AG04450 (cell line): ENCODE results near the gene PTGFRN. TPM values are rescaled to one million over a fixed set of nuclear protein-coding genes. Genes with fewer than 3 reads are reported as not detected.

Source experiments
- CTCF ChIA-PET: fragments of 300-600, 350-600 bp; formaldehyde crosslinking; extraction: SDS; loops from one replicate; lab custom pipeline; 2022; ENCODE audit warnings: antibody characterized with exemption, inconsistent platforms; lab: Charles Lee
- POLR2A ChIA-PET: fragments of 350-600 bp; formaldehyde crosslinking; extraction: SDS; loops from one replicate; lab custom pipeline; 2021; ENCODE audit warnings: antibody characterized with exemption, inconsistent platforms; lab: Yijun Ruan, JAX
- DNase-seq: peaks from one replicate; pipeline ENCODE4 v3.0.0-alpha.2; 2011; ENCODE audit warnings: low read depth, low spot score
- H3K27ac ChIP-seq: one replicate; pipeline ENCODE4 v1.5.1; 2012; ENCODE audit warnings: low read depth, low read length, control low read depth
- H3K27me3 ChIP-seq: one replicate; pipeline ENCODE4 v1.6.0; 2012; ENCODE audit warnings: low read length; ENCODE audit not compliant: control insufficient read depth, insufficient read depth
- H3K4me3 ChIP-seq: 2 replicates; pipeline ENCODE4 v1.5.1; 2011; ENCODE audit warnings: mild to moderate bottlenecking, low read depth, low read length, control low read depth
- H3K9me3 ChIP-seq: 2 replicates; pipeline ENCODE4 v1.5.1; 2012; ENCODE audit warnings: low read length; ENCODE audit not compliant: control insufficient read depth, insufficient read depth
- polyA plus RNA-seq: library from polyadenylated mRNA; depleted of rRNA; stranded (reverse); fragments of >200 nt; gene quantifications from 2 replicates; pipeline ENCODE4 v1.2.3, GENCODE V29; 2011
- TF ChIP-seq, protein P1 (sequence below): IDR thresholded peaks from 2 replicates; pipeline ENCODE4 v1.5.1; 2011; ENCODE audit warnings: low read depth, low read length, control low read depth, inconsistent platforms

PTGFRN gene
- polyA plus RNA-seq, 1 experiment = 0.46 TPM

DNA sequence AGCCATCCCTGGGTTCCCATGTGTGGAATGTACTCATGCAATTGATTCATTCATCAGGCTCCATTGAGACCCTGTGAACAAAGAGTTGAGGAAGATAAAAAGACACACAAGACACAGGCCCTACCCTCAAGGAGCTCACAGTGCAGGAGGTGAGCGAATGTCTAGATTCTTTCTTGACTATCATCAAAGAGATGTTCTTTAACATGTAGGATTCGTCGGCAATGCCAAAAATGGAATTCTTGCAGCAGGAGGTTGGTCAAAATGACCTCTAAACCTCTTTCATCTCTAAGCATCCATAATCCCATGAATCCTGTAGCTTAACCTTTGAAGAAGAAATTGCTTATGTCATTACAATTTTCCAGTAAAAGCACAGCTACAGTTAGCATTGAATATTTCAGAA is 122.5 kb downstream of the PTGFRN start:
- Histone ChIP-seq H3K4me3 (no peak overlapping the region), H3K9me3 (no peaks in the 10 kb centered on the region), H3K27ac (no peak overlapping the region), H3K27me3 (peaks cover 3% of the 10 kb centered on the region)
- TF ChIP-seq, protein P1, sequence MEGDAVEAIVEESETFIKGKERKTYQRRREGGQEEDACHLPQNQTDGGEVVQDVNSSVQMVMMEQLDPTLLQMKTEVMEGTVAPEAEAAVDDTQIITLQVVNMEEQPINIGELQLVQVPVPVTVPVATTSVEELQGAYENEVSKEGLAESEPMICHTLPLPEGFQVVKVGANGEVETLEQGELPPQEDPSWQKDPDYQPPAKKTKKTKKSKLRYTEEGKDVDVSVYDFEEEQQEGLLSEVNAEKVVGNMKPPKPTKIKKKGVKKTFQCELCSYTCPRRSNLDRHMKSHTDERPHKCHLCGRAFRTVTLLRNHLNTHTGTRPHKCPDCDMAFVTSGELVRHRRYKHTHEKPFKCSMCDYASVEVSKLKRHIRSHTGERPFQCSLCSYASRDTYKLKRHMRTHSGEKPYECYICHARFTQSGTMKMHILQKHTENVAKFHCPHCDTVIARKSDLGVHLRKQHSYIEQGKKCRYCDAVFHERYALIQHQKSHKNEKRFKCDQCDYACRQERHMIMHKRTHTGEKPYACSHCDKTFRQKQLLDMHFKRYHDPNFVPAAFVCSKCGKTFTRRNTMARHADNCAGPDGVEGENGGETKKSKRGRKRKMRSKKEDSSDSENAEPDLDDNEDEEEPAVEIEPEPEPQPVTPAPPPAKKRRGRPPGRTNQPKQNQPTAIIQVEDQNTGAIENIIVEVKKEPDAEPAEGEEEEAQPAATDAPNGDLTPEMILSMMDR = no peak
- ChIA-PET CTCF (no interaction called here), POLR2A (no interaction called here)
- no peak for DNase-seq

DNA sequence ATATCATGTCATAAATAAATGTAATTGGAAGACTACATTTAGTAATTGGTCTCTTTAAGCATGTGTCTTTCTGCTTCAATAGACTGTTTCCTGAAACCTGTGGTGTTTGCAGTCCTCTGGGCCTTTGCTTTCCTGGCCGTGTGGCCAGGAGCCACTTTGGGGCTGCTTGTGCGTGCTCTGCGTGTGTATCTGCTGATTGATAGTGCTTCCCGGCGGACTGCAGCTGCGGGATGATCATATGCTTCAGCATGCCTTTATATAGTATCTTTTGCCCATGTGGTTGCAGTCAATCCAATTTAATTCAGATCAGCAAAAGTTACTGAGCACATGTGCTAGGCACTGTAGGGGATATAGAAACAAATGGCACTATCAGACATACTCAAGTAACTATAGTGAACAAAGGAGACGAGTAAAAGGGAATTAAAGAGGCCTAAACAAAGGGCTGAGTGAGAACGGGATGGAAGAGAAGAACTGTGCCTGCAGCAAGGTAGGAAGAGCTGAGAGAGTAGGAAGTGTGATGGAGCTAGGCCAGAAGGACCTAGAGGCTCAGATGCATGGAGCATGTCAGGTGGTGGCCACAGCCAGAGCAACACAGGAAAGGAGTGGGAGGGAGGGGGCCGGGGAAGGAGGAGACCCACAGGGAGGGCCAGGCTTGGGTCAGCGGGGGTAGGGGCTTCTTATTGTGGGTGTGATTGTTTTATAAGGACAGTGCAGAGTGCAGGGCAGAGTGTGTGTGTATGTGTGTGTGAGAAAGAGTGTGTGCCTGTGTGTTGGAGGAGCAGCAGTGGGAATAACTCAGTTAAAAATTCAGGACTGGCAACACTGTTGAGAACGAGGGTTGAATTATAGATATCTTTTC is 123.2 kb downstream of the PTGFRN start:
- ChIA-PET CTCF (no interaction called here), POLR2A (no interaction called here)
- Histone ChIP-seq H3K4me3 (no peak overlapping the region), H3K9me3 (no peaks in the 10 kb centered on the region), H3K27ac (no peak overlapping the region), H3K27me3 (peaks cover 3% of the 10 kb centered on the region)
- TF ChIP-seq, protein P1 = no peak
- no peak for DNase-seq

DNA sequence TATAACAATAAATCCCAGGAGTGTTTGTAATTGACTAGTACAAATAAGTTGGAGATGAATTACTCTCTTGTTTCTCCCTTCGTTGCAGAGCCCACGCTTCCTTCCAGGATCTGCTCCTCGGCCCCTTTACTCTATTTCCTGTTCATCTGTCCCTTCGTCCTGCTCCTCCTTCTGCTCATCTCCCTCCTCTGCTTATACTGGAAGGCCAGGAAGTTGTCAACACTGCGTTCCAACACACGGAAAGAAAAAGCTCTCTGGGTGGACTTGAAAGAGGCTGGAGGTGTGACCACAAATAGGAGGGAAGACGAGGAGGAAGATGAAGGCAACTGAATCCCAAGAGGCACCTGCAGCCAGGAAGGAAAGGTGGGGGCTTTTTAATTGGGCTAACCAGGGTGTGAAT is 124.1 kb downstream of the PTGFRN start:
- Histone ChIP-seq H3K4me3 (no peak overlapping the region), H3K27ac (no peak overlapping the region), H3K27me3 (no peaks in the 10 kb centered on the region), H3K9me3 (no peaks in the 10 kb centered on the region)
- ChIA-PET POLR2A (no interaction called here), CTCF (no interaction called here)
- TF ChIP-seq, protein P1 = no peak
- DNase-seq = no peak

DNA sequence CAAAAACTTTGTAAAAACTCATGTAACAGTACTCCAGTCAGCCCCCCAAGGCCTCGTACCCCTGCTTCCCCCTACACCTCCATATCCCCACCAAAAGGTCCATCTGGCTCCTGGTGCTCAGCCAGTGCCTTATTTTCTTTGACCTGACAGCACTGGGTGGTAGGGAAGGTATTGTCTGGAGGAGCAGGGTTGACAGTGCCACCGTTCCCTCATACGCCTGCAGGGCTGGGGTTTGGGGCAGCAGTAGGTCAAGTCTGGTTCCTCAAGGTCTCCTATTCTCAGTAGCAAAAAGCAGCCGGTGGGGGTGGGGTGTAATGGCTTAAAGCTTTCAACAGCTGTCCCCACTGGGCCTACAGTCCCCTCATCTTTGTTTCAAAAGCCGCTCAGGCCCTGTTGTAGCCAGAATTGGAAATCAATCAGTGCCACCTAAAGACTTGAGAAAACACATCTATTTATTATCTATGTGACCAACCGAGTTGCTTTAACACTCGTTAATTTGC is 125.1 kb downstream of the PTGFRN start:
- POLR2A ChIA-PET = no interaction called here
- no peaks in the 10 kb centered on the region for H3K9me3 ChIP-seq
- no peak for DNase-seq
- CTCF ChIA-PET = no interaction called here
- H3K27me3 ChIP-seq = no peaks in the 10 kb centered on the region
- TF ChIP-seq, protein P1 = no peak
- H3K4me3 ChIP-seq = no peak overlapping the region
- H3K27ac ChIP-seq = no peak overlapping the region

DNA sequence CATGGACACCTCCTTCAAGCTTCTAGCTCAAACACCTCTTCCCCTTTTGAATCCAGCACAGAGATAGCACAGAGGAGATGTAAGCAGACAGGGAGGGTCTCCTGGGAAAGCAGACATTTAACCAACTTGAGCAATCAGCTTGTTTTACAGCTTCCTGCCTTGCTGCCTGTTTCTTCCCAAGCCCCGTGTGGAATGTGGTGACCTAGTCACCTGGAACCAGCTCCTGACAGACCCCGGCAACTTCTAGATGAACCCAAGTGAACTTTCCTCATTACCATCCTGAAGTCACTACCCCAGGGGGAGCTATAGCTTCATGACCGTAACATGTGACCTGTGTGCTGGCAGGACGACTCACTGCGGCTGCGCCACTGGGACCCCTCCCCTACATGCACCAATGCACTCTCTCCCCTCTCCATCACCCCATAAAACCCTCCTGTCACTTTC is 126.3 kb downstream of the PTGFRN start:
- DNase-seq = no peak
- TF ChIP-seq, protein P1 = no peak
- ChIA-PET POLR2A (no interaction called here), CTCF (interaction anchor here (0.7 kb wide), 1 partner anchor 1152 kb away, joined by 3 read pairs; no protein-coding TSS in a partner anchor)
- H3K27me3 ChIP-seq = no peaks in the 10 kb centered on the region
- no peaks in the 10 kb centered on the region for H3K9me3 ChIP-seq
- H3K4me3 ChIP-seq = no peak overlapping the region
- H3K27ac ChIP-seq = no peak overlapping the region
